ENCODE results near the gene TBCK.

DNA sequence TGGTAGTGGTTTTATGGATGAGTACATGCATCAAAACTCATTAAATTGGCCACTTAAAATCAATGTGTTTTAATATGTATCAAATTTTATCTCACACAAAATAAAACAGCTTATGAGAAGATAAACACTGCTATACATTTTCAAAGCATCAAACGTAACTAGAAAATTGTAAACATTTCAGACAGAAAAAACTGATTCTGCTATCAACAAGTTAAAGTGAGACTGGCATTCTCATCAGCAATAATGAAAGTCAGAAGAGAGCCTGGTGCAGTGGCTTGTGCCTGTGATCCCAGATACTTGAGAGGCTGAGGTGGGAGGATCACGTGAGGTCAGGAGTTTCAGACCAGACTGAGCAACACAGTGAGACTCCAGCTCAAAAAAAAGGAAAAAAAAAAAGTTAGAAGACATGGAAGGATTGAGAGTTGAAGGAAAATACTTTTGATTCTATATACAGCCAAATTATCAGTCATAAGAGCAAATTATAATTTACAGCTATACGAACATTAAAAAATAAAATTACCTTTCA lies 2.9 kb downstream of the TBCK start:
- TF ChIP-seq POLR2A (IDR thresholded peaks at IDR 0.05) (no peak), EP300 (IDR thresholded peaks at IDR 0.05) (no peak)
- TF ChIP-seq, protein P1, sequence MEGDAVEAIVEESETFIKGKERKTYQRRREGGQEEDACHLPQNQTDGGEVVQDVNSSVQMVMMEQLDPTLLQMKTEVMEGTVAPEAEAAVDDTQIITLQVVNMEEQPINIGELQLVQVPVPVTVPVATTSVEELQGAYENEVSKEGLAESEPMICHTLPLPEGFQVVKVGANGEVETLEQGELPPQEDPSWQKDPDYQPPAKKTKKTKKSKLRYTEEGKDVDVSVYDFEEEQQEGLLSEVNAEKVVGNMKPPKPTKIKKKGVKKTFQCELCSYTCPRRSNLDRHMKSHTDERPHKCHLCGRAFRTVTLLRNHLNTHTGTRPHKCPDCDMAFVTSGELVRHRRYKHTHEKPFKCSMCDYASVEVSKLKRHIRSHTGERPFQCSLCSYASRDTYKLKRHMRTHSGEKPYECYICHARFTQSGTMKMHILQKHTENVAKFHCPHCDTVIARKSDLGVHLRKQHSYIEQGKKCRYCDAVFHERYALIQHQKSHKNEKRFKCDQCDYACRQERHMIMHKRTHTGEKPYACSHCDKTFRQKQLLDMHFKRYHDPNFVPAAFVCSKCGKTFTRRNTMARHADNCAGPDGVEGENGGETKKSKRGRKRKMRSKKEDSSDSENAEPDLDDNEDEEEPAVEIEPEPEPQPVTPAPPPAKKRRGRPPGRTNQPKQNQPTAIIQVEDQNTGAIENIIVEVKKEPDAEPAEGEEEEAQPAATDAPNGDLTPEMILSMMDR (IDR thresholded peaks at IDR 0.05) = no peak
